Daoy (cell line): ENCODE measurements around the gene ERVV-1. TPM values are rescaled to one million over a fixed set of nuclear protein-coding genes. Genes with fewer than 3 reads are reported as not detected.
"Not testable (repeated sequence)": the region's sequence is repeated elsewhere in the genome, so short reads cannot be mapped to it uniquely, and the experiment has no call there.

Experiments
- DNase-seq: peaks from one replicate; pipeline ENCODE4 v3.0.0-alpha.2; 2015; ENCODE audit warnings: low read depth
- total RNA-seq: library from RNA; depleted of rRNA; stranded (reverse); fragments of >200 nt; shearing (Covaris generic); gene quantifications from 2 replicates; pipeline ENCODE4 v1.2.3, GENCODE V29; 2014; rRNA removed

The ERVV-1 gene
- total RNA-seq, 1 experiment from 2014 or later: not detected

GRCh38 chr19:53019684-53020083 is 6.0 kb downstream of the ERVV-1 start:
- no peak for DNase-seq

DNA sequence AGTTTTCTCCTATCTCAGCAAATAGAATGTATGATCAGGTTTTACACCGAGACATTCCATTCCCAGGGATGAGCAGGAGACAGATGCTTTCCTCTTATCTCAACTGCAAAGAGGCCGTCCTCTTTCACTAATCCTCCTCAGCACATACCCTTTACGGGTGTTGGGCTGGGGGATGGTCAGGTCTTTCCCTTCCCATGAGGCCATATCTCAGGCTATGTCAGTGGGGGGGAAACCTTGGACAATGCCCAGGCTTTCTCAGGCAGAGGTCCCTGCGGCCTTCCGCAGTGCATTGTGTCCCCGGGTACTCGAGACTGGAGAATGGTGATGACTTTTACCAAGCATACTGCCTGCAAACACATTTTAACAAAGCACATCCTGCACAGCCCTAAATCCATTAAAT is 14.6 kb downstream of the ERVV-1 start:
- not testable (repeated sequence) for DNase-seq

GRCh38 chr19:53034054-53034453 is 20.3 kb downstream of the ERVV-1 start:
- DNase-seq: no peak

GRCh38 chr19:53034948-53035675 is 21.4 kb downstream of the ERVV-1 start:
- DNase-seq: no peak

DNA sequence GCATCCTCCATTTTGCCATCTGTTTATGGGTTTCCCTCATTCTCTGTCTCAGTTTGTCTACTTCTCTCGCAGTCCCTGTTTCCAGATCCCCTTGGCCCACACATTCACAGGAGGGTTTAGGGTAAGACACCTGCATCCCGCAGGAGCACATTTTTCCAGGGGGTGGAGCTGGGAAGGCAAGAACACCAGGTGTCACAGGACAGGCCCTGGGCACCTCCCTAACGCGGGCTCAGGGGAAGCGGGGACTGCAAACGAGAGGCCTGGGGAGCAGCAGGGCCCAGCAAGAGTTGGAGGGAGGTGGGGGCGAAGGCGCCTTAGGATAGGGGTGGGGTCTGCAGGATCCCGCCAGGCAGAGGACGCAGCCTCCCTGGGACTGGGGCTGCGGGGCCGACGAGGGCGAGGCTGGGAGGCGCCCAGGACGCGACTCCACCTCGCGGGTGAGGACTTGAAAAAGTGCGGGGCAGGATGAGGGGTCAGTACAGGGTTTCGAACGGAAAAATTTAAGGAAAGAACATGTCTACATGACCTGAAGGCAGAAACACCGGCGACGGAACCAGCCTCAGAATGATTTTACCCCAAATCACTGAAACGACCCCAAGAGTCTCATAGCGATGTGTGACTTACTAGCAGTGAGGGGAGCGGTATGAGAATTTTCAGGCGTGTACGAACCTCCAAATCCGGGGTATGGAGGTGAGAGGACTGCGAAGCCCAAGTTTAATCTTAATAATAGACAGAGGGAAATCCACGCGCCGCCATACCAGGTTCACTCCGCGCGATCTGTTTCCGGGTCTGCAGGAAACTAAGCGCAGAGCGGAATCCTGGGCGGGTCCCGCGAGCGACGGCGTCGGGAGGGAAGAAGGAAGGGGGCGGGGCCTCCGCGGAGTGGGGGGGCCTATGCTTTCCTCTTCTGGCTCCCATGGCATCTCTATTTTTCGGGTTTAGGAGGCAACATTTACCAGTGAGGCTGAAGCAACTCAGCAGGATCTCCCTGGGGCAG is 23.7 kb downstream of the ERVV-1 start:
- DNase-seq: no peak

DNA sequence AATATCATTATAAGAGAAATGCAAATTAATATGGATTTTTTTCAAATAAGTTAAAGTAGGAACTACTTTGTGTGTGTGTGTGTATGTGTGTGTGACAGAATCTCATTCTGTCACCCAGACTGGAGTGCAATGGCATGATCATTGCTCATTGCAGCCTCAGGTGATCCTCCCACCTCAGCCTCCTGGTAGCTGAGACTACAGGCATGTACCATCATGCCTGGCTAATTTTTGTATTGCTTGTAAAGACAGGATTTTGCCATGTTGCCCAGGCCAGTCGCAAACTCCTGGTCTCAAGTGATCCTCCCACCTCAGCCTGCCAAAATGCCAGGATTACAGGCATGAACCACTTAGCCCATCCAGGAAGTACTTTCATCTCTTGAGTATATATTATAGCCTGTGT is 27.6 kb downstream of the ERVV-1 start:
- DNase-seq: no peak

GRCh38 chr19:53045536-53045935 is 31.8 kb downstream of the ERVV-1 start:
- no peak for DNase-seq

GRCh38 chr19:53047379-53047778 is 33.7 kb downstream of the ERVV-1 start:
- no peak for DNase-seq

GRCh38 chr19:53055117-53055516 is 41.4 kb downstream of the ERVV-1 start:
- no peak for DNase-seq

DNA sequence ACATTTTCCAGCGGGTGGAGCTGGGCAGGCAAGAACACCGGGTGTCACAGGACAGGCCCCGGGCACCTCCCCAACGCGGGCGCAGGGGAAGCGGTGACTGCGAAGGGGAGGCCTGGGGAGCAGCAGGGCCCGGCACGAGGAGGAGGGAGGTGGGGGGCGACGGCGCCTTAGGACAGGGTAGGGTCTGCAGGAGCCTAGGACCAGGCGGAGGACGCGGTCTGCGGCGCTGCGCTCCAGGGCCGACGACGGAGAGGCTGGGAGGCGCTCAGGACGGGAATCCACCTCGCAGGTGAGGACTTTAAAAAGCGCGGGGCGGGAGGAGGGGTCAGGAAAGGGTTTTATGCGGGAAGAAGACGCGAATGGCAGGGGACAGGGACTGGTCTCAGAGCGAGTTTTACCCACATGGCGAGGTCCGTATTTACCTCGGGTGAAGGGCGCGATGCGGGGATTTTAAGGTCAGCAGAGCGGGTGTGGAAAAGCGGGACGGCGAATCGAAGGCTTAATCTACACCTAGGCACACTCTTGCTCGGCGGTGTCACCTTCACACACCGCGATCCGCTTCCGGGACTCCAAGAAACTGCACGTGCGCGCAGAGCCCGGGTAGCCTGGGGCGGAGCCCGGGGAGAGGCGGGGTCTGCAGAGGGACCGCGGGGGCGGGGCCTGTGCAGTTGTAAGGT is 44.3 kb downstream of the ERVV-1 start:
- DNase-seq: no peak

Other genes with a start within 250 kb of the ERVV-1 start
- 0.63 and 5.7 TPM in 2 replicates for gene ZNF600, start 227.1 kb upstream of the ERVV-1 start, total RNA-seq
- 21.8 and 24.6 TPM in 2 replicates for gene ZNF28, start 192.3 kb upstream of the ERVV-1 start, total RNA-seq
- 22.6 and 24.5 TPM in 2 replicates for gene ZNF468, start 156.3 kb upstream of the ERVV-1 start, total RNA-seq
- gene ZNF320, start 116.3 kb upstream of the ERVV-1 start, total RNA-seq: 7.6 and 10.5 TPM in 2 replicates
- gene ZNF888, start 90.5 kb upstream of the ERVV-1 start, total RNA-seq: 3.0 TPM in 2 replicates
- gene ZNF816, start 51.0 kb upstream of the ERVV-1 start, total RNA-seq: 6.3 and 15.1 TPM in 2 replicates
- gene ERVV-2, start 30.8 kb downstream of the ERVV-1 start, total RNA-seq: not detected in 2 replicates
- gene ZNF160, start 89.5 kb downstream of the ERVV-1 start, total RNA-seq: 7.6 and 12.9 TPM in 2 replicates
- 8.7 and 11.5 TPM in 2 replicates for gene ZNF415, start 119.0 kb downstream of the ERVV-1 start, total RNA-seq
- 7.1 and 10.5 TPM in 2 replicates for gene ZNF347, start 145.1 kb downstream of the ERVV-1 start, total RNA-seq
- gene ZNF665, start 179.4 kb downstream of the ERVV-1 start, total RNA-seq: 3.4 and 3.7 TPM in 2 replicates
- gene ZNF677, start 241.0 kb downstream of the ERVV-1 start, total RNA-seq: 16.5 and 19.4 TPM in 2 replicates
- gene VN1R2, start 244.4 kb downstream of the ERVV-1 start, total RNA-seq: not detected in 2 replicates